MM.1S (cell line): ENCODE results near the gene ZFX.

ENCODE experiments used
- DNase-seq: peaks from one replicate; pipeline ENCODE4 v3.0.0-alpha.2; 2015
- H2AFZ ChIP-seq: fragments of 300-600 bp; sonication (generic); 2 replicates; pipeline ENCODE4 v1.6.0; 2016; ENCODE audit warnings: antibody characterized with exemption, low read length
- H3F3A ChIP-seq: fragments of 300-600 bp; sonication (generic); 2 replicates; pipeline ENCODE4 v1.6.1; 2016; ENCODE audit warnings: mild to moderate bottlenecking, antibody characterized with exemption, low read length, moderate library complexity, mixed read lengths; ENCODE audit not compliant: insufficient read depth
- H3K27ac ChIP-seq: fragments of 300-600 bp; sonication (generic); 2 replicates; pipeline ENCODE4 v1.5.1; 2016; ENCODE audit warnings: mild to moderate bottlenecking, low read length
- H3K27me3 ChIP-seq: fragments of 300-600 bp; sonication (generic); replicated peaks from 2 replicates; pipeline ENCODE4 v1.6.0; 2016; ENCODE audit warnings: low read length; ENCODE audit not compliant: insufficient read depth
- H3K36me3 ChIP-seq: fragments of 300-600 bp; sonication (generic); replicated peaks from 2 replicates; pipeline ENCODE4 v1.6.1; 2016; ENCODE audit warnings: mild to moderate bottlenecking, low read length, mixed read lengths; ENCODE audit not compliant: insufficient read depth
- H3K4me1 ChIP-seq: fragments of 300-600 bp; sonication (generic); 2 replicates; pipeline ENCODE4 v1.6.1; 2016; ENCODE audit warnings: low read length, mixed read lengths
- H3K4me2 ChIP-seq: fragments of 300-600 bp; sonication (generic); 2 replicates; pipeline ENCODE4 v1.6.0; 2016; ENCODE audit warnings: low read depth, low read length
- H3K4me3 ChIP-seq: fragments of 300-600 bp; sonication (generic); 2 replicates; pipeline ENCODE4 v1.5.1; 2016; ENCODE audit warnings: low read length, mixed read lengths
- H3K79me2 ChIP-seq: fragments of 300-600 bp; sonication (generic); 2 replicates; pipeline ENCODE4 v1.6.1; 2016; ENCODE audit warnings: mixed run types, low read length, mixed read lengths
- H3K9ac ChIP-seq: fragments of 300-600 bp; sonication (generic); 2 replicates; pipeline ENCODE4 v1.6.1; 2016; ENCODE audit warnings: low read length, mixed read lengths
- H3K9me2 ChIP-seq: fragments of 300-600 bp; sonication (generic); replicated peaks from 2 replicates; pipeline ENCODE4 v1.6.1; 2016; ENCODE audit warnings: mild to moderate bottlenecking, low read length, mixed read lengths; ENCODE audit not compliant: insufficient read depth
- H3K9me3 ChIP-seq: fragments of 300-600 bp; sonication (generic); replicated peaks from 2 replicates; pipeline ENCODE4 v1.6.1; 2016; ENCODE audit warnings: mild to moderate bottlenecking, low read length, mixed read lengths; ENCODE audit not compliant: insufficient read depth
- H4K20me1 ChIP-seq: fragments of 300-600 bp; sonication (generic); 2 replicates; pipeline ENCODE4 v1.6.1; 2016; ENCODE audit warnings: mild to moderate bottlenecking, low read length, moderate library complexity, mixed read lengths; ENCODE audit not compliant: insufficient read depth
- CTCF ChIP-seq: fragments of 300-600 bp; sonication (generic); IDR thresholded peaks from 2 replicates; pipeline ENCODE4 v1.5.1; 2016; ENCODE audit warnings: antibody characterized with exemption, low read length, mixed read lengths
- EZH2 ChIP-seq: fragments of 300-600 bp; sonication (generic); optimal IDR thresholded peaks from 2 replicates; pipeline ENCODE3; 2017; ENCODE audit warnings: low read depth, mild to moderate bottlenecking, antibody characterized with exemption, low read length, mixed read lengths
- EZH2phosphoT487 ChIP-seq: fragments of 300-600 bp; sonication (generic); IDR thresholded peaks from 2 replicates; pipeline ENCODE4 v1.6.1; 2018; ENCODE audit warnings: antibody characterized with exemption, low read length

ZFX gene

GRCh38 chrX:24196509-24196908, 47.0 kb downstream of the ZFX start:
- H3K36me3 ChIP-seq: no peaks in the 10 kb centered on the region
- H3K4me3 ChIP-seq: no peak overlapping the region
- no peaks in the 10 kb centered on the region for H3K9me3 ChIP-seq
- peaks cover 6% of the 10 kb centered on the region; the same call in 1 of the 2 replicates for H3K4me1 ChIP-seq
- H3K79me2 ChIP-seq: peaks cover 92% of the 10 kb centered on the region
- H4K20me1 ChIP-seq: no peaks in the 10 kb centered on the region
- H3K27me3 ChIP-seq: no peaks in the 10 kb centered on the region
- no peak overlapping the region for H3K27ac ChIP-seq
- no peak for DNase-seq
- no peaks in the 10 kb centered on the region for H3K9me2 ChIP-seq
- TF ChIP-seq EZH2phosphoT487 (no peak), CTCF (no peak), EZH2 (no peak)
- no peak overlapping the region for H2AFZ ChIP-seq
- no peak overlapping the region for H3K9ac ChIP-seq
- no peak overlapping the region for H3K4me2 ChIP-seq
- no peaks in the 10 kb centered on the region for H3F3A ChIP-seq

GRCh38 chrX:24198101-24198500, 48.6 kb downstream of the ZFX start:
- no peaks in the 10 kb centered on the region for H4K20me1 ChIP-seq
- H2AFZ ChIP-seq: no peak overlapping the region
- no peaks in the 10 kb centered on the region for H3K9me3 ChIP-seq
- DNase-seq: no peak
- H3K4me1 ChIP-seq: peaks cover 6% of the 10 kb centered on the region; the same call in 1 of the 2 replicates
- H3K27ac ChIP-seq: no peak overlapping the region
- H3K4me2 ChIP-seq: no peak overlapping the region
- TF ChIP-seq EZH2: no peak
- no peak for TF ChIP-seq EZH2phosphoT487
- no peak for TF ChIP-seq CTCF
- H3K9ac ChIP-seq: no peak overlapping the region
- no peaks in the 10 kb centered on the region for H3K27me3 ChIP-seq
- no peaks in the 10 kb centered on the region for H3K9me2 ChIP-seq
- no peak overlapping the region for H3K4me3 ChIP-seq
- H3K79me2 ChIP-seq: peaks cover 93% of the 10 kb centered on the region
- H3F3A ChIP-seq: no peaks in the 10 kb centered on the region
- no peaks in the 10 kb centered on the region for H3K36me3 ChIP-seq

GRCh38 chrX:24200133-24200532, 50.6 kb downstream of the ZFX start:
- Histone ChIP-seq H3K27me3 (no peaks in the 10 kb centered on the region), H3K27ac (no peak overlapping the region), H4K20me1 (no peaks in the 10 kb centered on the region), H3K9ac (no peak overlapping the region), H3K9me2 (no peaks in the 10 kb centered on the region), H3K79me2 (peaks cover 95% of the 10 kb centered on the region), H3K4me1 (peaks cover 6% of the 10 kb centered on the region; the same call in 1 of the 2 replicates), H3K4me2 (no peak overlapping the region), H3K4me3 (no peak overlapping the region), H3K36me3 (no peaks in the 10 kb centered on the region), H2AFZ (no peak overlapping the region), H3F3A (no peaks in the 10 kb centered on the region), H3K9me3 (no peaks in the 10 kb centered on the region)
- no peak for TF ChIP-seq EZH2phosphoT487
- TF ChIP-seq EZH2: no peak
- TF ChIP-seq CTCF: no peak
- no peak for DNase-seq
